PC-9 (cell line): ENCODE measurements around the gene PLA2G2D. TPM values are rescaled to one million over a fixed set of nuclear protein-coding genes. Genes with fewer than 3 reads are reported as not detected.
A peak's percentile ranks its signal among the peaks of the same experiment; 100 is the strongest.
"Not testable (repeated sequence)": the region's sequence is repeated elsewhere in the genome, so short reads cannot be mapped to it uniquely, and the experiment has no call there.

Experiments used
- BruUV-seq: library from RNA; stranded (reverse); fragments of 400-500 nt; replicated peaks from 2 replicates; lab custom pipeline; 2021; lab: Mats Ljungman, UMichigan
- CTCF ChIA-PET: fragments of 300-600 bp; sonication (Branson Sonifier 250); formaldehyde crosslinking; loops from one replicate; lab custom pipeline; 2022; ENCODE audit warnings: antibody characterized with exemption; lab: Charles Lee
- POLR2A ChIA-PET: fragments of 300-600 bp; sonication (Branson Sonifier 250); formaldehyde crosslinking; loops from one replicate; lab custom pipeline; 2022; ENCODE audit warnings: antibody characterized with exemption; ENCODE audit not compliant: unreplicated experiment; lab: Charles Lee
- DNase-seq, 2 experiments: peaks; one replicate each; pipeline versions ENCODE4 v3.0.0 to v3.0.0-alpha.2; 2015 to 2022; ENCODE audit warnings: mixed read lengths in 1 of 2
- H2AFZ ChIP-seq: fragments of 200-600 bp; sonication (generic); 2 replicates; pipeline ENCODE4 v1.8.1; 2017; ENCODE audit warnings: antibody characterized with exemption
- H3F3A ChIP-seq: fragments of 200-600 bp; sonication (generic); 2 replicates; pipeline ENCODE4 v1.8.1; 2017; ENCODE audit warnings: antibody characterized with exemption, mild to moderate bottlenecking, low read depth; ENCODE audit not compliant: insufficient read depth
- H3K27ac ChIP-seq: fragments of 200-600 bp; sonication (generic); 2 replicates; pipeline ENCODE4 v1.6.1; 2016; ENCODE audit warnings: mixed run types
- H3K27me3 ChIP-seq: fragments of 200-600 bp; sonication (generic); 2 replicates; pipeline ENCODE4 v1.6.1; 2016; ENCODE audit warnings: low read depth, mixed run types; ENCODE audit not compliant: insufficient read depth
- H3K36me3 ChIP-seq: fragments of 200-600 bp; sonication (generic); 2 replicates; pipeline ENCODE4 v1.6.1; 2016; ENCODE audit warnings: low read depth, mixed run types
- H3K4me1 ChIP-seq: fragments of 200-600 bp; sonication (generic); replicated peaks from 2 replicates; pipeline ENCODE4 v1.6.1; 2016; ENCODE audit warnings: mixed run types; ENCODE audit not compliant: insufficient read depth
- H3K4me2 ChIP-seq: fragments of 200-600 bp; sonication (generic); 2 replicates; pipeline ENCODE4 v1.6.1; 2017; ENCODE audit warnings: mixed run types
- H3K4me3 ChIP-seq: fragments of 200-600 bp; sonication (generic); 2 replicates; pipeline ENCODE4 v1.6.1; 2016; ENCODE audit warnings: mixed run types
- H3K79me2 ChIP-seq: fragments of 200-600 bp; sonication (generic); 2 replicates; pipeline ENCODE4 v1.6.1; 2017; ENCODE audit warnings: low read depth, mixed run types
- H3K9me2 ChIP-seq: fragments of 200-600 bp; sonication (generic); 2 replicates; pipeline ENCODE4 v1.8.1; 2017; ENCODE audit warnings: mild to moderate bottlenecking; ENCODE audit not compliant: insufficient read depth
- H3K9me3 ChIP-seq: fragments of 200-600 bp; sonication (generic); 2 replicates; pipeline ENCODE4 v1.8.1; 2016; ENCODE audit warnings: low read depth; ENCODE audit not compliant: insufficient read depth
- H4K20me1 ChIP-seq: fragments of 200-600 bp; sonication (generic); 2 replicates; pipeline ENCODE4 v1.8.1; 2017; ENCODE audit not compliant: insufficient read depth
- CTCF ChIP-seq: fragments of 200-600 bp; sonication (generic); conservative IDR thresholded peaks from 2 replicates; pipeline ENCODE4 v1.6.1; 2017; ENCODE audit warnings: mixed run types, antibody characterized with exemption, mild to moderate bottlenecking, moderate library complexity
- EZH2 ChIP-seq: fragments of 200-600 bp; sonication (generic); IDR thresholded peaks from 2 replicates; pipeline ENCODE4 v1.8.0; 2017; ENCODE audit warnings: antibody characterized with exemption, low read depth
- intact Hi-C: fragments of 100-400 bp; cut with micrococcal nuclease; formaldehyde crosslinking; loops from one replicate; pipeline ENCODE4 v1.10.0; 2022; ENCODE audit not compliant: unreplicated experiment
- total RNA-seq: library from RNA; stranded (reverse); gene quantifications from 2 replicates; pipeline ENCODE4 v1.2.3, GENCODE V29; 2021

PLA2G2D gene
- total RNA-seq, 1 experiment from 2014 or later, result not detected

GRCh38 chr1:20136249-20136648 lies 16.9 kb upstream of the PLA2G2D start:
- no peaks in the 10 kb centered on the region for H3K27me3 ChIP-seq
- H3K27ac ChIP-seq, result peak overlapping the region; percentile 61
- H2AFZ ChIP-seq, result no peak overlapping the region
- CTCF ChIA-PET, result no interaction called here
- H3K79me2 ChIP-seq, result no peaks in the 10 kb centered on the region
- H3F3A ChIP-seq, result peaks cover 7% of the 10 kb centered on the region; the same call in 1 of the 2 replicates
- H3K9me3 ChIP-seq, result no peaks in the 10 kb centered on the region
- intact Hi-C loops, result loop anchor here (5.0 kb wide), 1 partner anchor 34 kb away; no protein-coding TSS in a partner anchor
- no peak for DNase-seq
- no TSS peak for BruUV-seq
- H4K20me1 ChIP-seq, result no peaks in the 10 kb centered on the region
- TF ChIP-seq CTCF, result no peak
- no peak for TF ChIP-seq EZH2
- POLR2A ChIA-PET, result no interaction called here
- peaks cover 50% of the 10 kb centered on the region for H3K4me1 ChIP-seq
- H3K4me2 ChIP-seq, result peak overlapping the region; percentile 53; the same call in 1 of the 2 replicates
- no peaks in the 10 kb centered on the region for H3K9me2 ChIP-seq
- H3K36me3 ChIP-seq, result no peaks in the 10 kb centered on the region
- no peak overlapping the region for H3K4me3 ChIP-seq

- H3K27me3 ChIP-seq, result no peaks in the 10 kb centered on the region
- no peak overlapping the region for H3K4me2 ChIP-seq
- no peaks in the 10 kb centered on the region for H3K79me2 ChIP-seq
- no peaks in the 10 kb centered on the region for H3K9me2 ChIP-seq
- peaks cover 45% of the 10 kb centered on the region for H3K4me1 ChIP-seq
- H2AFZ ChIP-seq, result no peak overlapping the region
- no peaks in the 10 kb centered on the region for H4K20me1 ChIP-seq
- TF ChIP-seq EZH2 (no peak), CTCF (no peak)
- H3F3A ChIP-seq, result peaks cover 7% of the 10 kb centered on the region; the same call in 1 of the 2 replicates
- H3K4me3 ChIP-seq, result no peak overlapping the region
- H3K9me3 ChIP-seq, result no peaks in the 10 kb centered on the region
- no TSS peak for BruUV-seq
- intact Hi-C loops, result loop anchor here (5.0 kb wide), 1 partner anchor 33 kb away; no protein-coding TSS in a partner anchor
- POLR2A ChIA-PET, result no interaction called here
- CTCF ChIA-PET, result no interaction called here
- H3K27ac ChIP-seq, result no peak overlapping the region
- DNase-seq, result no peak
- H3K36me3 ChIP-seq, result no peaks in the 10 kb centered on the region
Observed at GRCh38 chr1:20134995-20135394, 15.7 kb upstream of the PLA2G2D start.

- CTCF ChIA-PET, H3K4me3 ChIP-seq, H3K9me3 ChIP-seq, H3F3A ChIP-seq, H3K4me1 ChIP-seq, H3K4me2 ChIP-seq, H4K20me1 ChIP-seq, H3K9me2 ChIP-seq, H3K79me2 ChIP-seq, intact Hi-C loops, H3K27ac ChIP-seq, H3K36me3 ChIP-seq, DNase-seq, POLR2A ChIA-PET, BruUV-seq, H3K27me3 ChIP-seq, H2AFZ ChIP-seq: not testable (repeated sequence)
Observed at GRCh38 chr1:20130518-20130917, 11.2 kb upstream of the PLA2G2D start.

- CTCF ChIA-PET, result no interaction called here
- H4K20me1 ChIP-seq, result no peaks in the 10 kb centered on the region
- H3F3A ChIP-seq, result no peaks in the 10 kb centered on the region
- POLR2A ChIA-PET, result no interaction called here
- no peaks in the 10 kb centered on the region for H3K9me2 ChIP-seq
- no peak overlapping the region for H2AFZ ChIP-seq
- BruUV-seq, result no TSS peak
- no peaks in the 10 kb centered on the region for H3K27me3 ChIP-seq
- H3K79me2 ChIP-seq, result no peaks in the 10 kb centered on the region
- TF ChIP-seq CTCF (no peak), EZH2 (no peak)
- no peaks in the 10 kb centered on the region for H3K9me3 ChIP-seq
- no peaks in the 10 kb centered on the region for H3K36me3 ChIP-seq
- DNase-seq, result no peak
- no peak overlapping the region for H3K27ac ChIP-seq
- no peak overlapping the region for H3K4me2 ChIP-seq
- peaks cover 13% of the 10 kb centered on the region for H3K4me1 ChIP-seq
- intact Hi-C loops, result no loop called here
- no peak overlapping the region for H3K4me3 ChIP-seq
Observed at GRCh38 chr1:20126806-20127440, 7.6 kb upstream of the PLA2G2D start.
